Bone marrow (tissue), 2 donors: ENCODE data around the gene ZNF169.
"Not testable (repeated sequence)": the region's sequence is repeated elsewhere in the genome, so short reads cannot be mapped to it uniquely, and the experiment has no call there.

Source experiments
- DNase-seq, 2 donors: peaks; one replicate each; lab custom pipeline; 2025; lab: John Stamatoyannopoulos, UW

Gene ZNF169

DNA sequence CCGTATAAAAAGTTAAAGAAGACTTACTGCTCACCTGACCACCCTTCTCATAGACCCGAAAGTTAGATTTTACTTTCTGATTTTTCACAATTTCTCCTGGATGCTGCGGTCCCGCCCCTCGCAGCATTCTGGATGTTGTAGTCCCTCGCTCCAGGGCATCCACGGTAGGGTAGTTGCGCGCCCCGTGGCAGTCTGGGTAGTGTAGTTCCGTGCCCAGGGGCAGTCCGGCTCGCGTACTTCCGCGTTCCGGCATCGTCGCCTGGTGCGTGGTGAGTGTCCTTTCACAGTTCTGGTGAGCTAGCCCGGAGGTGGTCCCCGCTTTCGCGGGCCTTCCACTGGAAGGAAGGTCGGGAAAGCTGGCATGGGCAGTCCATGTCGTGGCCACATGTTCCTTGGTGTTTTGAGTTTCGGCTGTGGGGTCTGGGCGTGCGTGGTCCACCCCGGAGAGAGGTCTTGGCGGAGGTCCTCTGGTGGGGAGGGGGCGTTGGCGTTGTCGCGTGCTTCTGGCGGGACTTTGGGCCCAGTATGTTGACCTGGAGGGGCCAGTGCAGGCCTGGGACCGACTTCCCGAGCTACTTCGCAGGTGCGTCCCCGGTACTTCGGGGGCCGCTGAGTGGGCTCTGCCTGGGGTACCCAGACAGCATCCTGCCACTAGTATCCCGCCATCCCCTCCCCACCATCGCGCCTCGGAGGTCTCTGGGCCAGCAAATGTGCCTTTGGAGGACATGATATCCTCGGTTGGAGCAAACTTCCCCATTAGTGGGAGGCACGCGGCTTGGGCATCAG is at the start of gene ZNF169:
TSS of gene ZNF169 (plus strand) at position 222 of the 786 bp plus-strand sequence. CDS start 19,515 bp downstream, outside the sequence.
- peak; percentile 60 to 61 for DNase-seq

DNA sequence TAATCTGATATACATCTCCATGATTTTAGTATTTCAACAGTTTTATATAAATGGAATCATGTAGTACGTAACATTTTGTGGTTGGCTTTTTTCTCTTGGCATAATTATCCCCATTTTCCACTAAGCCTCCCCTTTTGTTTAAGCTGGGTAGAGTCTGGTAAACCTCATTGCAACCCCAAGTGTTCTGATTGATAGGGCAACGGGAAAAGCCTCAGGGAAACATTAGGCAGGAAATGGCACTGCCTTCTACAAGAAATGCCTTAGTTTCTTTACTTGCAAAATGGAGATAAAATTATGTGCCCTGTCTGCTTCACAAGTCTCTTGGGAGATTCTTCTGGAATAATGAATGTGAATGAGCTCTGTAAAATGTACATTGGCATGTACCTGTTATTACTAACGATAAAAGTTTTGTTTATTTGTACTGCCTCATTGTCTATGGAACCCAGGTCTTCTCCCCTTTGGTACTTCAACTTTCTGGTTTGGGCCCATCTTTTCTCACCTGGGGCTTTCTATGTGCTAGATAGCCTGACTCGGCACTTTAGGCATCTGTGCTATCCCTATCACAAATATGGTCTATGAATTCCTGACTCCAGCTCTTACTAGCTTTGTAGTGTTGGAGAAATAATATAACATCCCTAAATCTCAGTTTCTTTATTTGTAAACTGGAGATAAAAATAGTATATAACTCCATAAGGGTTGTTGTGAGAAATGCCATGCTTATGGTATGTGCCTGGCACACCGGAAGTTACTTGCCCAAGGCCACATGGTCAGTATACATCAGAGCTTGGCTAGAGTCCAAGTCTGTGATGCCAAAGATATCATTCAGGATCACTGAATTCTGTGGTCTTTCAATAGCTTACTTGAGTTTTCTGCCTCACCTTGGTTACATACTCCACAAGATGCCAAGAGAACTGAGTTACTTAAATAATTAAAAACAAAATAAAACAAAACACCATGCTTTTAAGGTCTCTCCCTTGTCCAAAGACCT is 48.2 kb upstream of the ZNF169 start:
- DNase-seq, result no peak

DNA sequence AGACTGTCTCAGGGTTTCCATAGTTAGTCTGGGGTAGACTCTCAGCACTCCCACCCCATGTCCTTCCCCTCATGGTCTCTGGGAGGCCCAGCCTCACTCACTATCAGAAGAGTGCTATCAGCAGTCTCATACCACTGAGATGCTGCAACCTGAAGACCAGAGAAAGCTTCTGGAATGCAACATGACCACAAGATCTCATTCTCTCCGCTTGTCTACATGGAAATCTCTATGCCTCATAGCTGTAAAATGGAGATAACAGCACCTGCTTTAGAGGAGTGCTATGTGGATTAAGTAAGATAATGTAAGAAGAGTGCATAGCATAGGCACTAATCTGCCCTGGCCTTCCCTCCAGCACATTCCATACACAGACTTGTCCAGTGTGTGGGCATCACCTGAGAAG is 47.0 kb upstream of the ZNF169 start:
- no peak for DNase-seq

DNA sequence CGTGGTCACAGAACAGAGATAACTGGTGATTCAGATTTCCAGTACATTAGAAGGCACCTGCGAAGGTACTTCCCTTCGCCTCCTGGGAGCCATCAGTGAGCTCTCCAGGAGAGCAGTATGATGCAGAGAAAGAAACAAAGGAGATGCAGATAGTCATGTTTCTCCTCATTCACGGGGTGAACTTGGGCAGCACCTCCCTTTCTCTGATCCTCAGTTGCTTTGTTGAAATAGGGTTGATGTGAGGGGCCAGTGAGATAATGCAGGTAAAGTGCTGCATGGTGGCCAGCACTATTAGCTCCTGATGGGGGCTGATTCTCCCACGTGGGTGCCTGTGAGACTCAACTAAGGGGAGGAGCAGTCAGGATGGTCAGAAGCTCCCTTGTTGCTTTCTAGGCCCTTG is 46.6 kb upstream of the ZNF169 start:
- DNase-seq, result no peak

DNA sequence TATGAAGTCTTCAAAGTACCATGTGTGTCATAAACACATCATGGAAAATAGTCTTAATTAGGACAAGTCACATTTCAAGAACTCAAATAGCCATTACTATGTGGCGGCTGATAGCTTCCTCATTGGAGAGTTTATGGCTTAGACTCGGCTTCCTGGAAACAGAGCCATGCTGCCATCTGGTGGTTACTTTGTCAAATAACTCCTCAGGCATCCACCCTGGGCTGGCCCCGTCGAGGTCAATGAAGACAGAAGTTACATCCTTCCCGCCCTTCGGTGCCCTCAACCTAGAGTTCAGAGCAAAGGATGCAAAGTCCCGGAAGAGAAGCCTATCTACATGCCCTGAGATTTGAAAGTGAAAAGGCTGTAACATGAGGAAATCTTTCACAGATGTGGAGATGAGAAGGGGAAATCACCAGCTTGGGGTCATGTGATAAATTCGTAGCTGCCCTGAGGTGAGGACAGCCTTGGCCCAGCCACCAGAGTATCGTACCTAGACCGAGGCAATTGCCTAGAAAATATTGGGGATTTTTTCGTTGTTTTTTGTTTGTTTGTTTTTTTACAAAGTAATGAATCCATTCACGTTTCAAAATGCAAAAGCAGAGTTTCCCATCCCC is 45.5 kb upstream of the ZNF169 start:
- DNase-seq, result peak; percentile 13 to 63

DNA sequence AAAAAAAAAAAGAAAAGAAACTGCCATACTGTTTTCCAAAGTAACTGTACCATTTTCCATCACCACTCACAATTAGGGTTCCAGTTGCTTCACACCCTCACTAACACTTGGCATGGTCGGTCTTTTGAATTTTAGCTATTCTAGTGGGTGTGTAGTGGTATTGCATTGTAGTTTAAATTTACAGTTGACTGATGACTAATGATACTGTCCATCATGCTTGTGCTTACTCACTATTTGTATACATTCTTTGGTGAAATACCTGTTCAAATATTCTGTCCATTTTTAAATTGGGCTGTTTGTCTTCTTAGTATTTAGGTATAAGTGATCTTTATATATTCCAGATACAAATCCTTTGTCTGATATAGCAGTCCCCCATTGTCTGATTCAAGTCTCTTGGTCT is 36.2 kb upstream of the ZNF169 start:
- no peak for DNase-seq

DNA sequence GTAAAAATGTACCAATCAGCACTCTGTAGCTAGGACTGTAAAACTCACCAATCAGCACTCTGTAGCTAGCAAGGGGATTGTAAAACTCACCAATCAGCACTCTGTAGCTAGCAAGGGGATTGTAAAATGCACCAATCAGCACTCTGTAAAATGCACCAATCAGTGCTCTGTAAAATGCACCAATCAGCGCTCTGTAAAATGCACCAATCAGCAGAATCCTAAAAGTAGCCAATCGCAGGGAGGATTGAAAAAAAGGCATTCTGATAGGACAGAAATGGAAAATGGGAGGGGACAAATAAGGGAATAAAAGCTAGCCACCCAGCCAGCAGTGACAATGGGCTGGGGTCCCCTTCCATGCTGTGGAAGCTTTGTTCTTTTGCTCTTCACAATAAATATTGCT is 33.7 kb upstream of the ZNF169 start:
- DNase-seq, result not testable (repeated sequence)

DNA sequence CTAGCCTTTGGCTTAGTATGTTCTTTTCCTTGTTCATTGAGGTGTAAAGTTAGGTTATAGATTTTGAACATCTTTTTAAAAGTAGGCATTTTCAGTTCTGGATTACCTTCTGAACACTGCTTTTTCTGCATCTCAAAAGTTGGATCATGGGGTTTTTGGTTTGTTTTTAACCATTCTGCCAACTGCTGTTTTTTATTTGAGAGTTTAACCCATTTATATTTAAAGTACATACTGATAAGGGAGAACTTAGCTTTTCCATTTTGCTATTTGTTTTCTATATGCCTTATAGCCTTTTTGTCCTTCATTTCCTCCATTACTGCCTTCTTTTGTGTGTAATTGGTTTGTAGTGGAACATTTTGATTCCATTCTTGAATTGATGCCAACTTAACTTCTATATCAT is 30.5 kb upstream of the ZNF169 start:
- DNase-seq, result no peak

DNA sequence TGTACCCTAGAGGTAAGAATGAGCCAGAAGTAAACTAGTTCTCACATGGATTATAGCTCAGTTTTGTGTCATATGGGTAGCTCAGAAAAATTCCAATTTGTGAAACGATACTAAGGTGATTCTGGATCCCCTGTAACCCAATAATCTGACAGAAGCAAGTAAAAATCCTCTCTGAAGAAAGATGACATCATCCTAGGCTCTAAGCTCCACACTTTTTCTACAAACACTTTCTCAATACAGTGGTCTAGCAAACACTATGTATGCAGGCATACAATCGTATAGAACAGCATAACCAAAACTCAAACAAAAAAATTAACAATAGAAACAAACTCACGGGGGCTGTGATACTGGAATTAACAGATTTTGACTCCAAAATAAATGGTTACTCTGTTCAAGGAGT is 26.7 kb upstream of the ZNF169 start:
- DNase-seq, result no peak

DNA sequence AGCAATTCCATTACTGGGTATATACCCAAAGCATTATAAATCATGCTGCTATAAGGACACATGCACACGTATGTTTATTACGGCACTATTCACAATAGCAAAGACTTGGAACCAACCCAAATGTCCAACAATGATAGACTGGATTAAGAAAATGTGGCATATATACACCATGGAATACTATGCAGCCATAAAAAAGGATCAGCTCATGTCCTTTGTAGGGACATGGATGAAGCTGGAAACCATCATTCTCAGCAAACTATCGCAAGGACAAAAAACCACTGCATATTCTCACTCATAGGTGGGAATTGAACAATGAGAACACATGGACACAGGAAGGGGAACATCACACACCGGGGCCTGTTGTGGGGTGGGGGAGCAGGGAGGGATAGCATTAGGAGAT is 18.0 kb upstream of the ZNF169 start:
- not testable (repeated sequence) for DNase-seq

DNA sequence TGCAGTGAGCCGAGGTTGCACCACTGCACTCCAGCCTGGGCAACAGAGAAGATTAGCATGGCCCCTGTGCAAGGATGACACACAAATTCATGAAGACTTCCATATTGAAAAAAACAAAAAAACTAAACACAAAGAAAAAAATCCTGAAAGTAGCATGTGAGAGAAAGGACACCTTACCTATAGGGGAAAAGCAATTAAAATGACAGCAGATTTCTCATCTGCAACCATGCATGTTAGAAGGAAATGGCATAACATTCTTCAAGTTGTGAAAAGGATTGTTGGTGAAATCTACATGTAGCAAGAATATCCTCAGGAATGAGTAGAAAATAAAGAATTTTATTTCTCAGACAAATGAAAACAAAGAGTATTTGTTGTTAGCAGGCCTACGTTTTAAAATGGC is 13.4 kb upstream of the ZNF169 start:
- no peak for DNase-seq

DNA sequence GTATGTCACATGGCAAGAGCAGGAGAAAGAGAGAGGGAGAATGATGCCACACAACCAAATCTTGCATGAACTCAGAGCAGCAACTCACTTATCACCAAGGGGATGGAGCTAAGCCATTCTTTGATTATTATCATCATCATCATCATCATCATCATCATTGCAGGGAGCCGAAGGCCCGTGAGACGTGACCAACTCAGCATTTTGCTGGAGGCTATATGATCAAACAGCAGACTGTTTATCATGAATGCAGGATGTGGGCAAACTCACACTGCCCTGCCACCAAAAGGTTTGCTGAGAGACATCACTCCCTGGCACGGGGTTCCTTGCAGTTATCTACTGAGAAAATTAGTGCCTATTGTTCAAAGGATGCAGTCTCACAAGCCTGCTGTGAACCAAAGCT is 8.6 kb upstream of the ZNF169 start:
- DNase-seq, result no peak

DNA sequence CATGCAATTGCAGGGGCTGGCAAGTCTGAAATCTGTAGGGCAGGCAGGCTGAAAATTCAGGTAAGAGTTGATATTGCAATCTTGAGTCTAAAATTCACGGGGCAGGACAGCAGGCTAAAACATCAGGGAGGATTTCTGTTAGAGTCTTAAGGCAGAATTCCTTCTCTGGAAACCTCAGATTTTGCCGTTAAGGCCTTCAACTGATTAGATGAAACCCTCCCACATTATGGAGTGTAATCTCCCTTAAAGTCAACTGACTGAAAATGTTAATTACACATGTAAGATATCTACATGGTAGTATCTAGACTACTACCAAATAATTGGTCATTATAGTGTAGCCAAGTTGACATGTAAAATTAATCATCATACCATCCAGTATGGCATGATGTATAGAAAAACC is 3.1 kb upstream of the ZNF169 start:
- no peak for DNase-seq

DNA sequence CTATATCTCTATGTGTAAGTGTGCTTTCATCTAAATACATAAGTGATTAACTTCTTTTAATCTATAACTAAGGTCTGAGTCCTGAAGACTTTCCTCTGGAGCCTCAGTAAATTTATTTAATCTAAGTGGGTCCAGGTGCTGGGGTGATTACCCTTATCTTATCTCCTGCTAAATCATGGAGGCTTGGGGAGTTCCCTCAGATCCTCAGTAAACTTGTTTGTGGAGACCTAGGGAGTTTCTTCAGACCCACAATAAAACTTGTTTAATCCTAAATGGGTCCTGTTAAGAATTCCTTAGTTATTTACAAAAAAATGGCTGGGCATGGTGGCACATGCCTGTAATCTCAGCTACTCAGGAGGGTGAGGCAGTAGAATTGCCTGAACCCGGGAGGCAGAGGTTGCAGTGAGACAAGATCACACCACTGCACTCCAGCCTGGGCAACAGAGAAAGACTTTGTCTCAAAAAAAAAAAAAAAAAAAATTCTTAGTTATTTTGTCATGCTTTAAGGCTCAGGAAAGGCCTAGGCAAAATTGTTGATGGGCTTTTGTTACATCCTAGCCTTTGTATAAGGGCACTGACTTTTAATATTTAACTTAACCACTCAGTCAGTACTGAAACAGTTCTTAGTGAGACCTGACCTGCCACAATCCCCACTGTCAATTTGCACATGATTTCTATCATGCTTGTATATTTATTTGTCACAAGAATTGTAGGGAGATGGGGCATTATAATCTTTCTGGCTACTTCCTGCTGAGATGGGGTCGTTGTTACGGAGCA is 6.7 kb downstream of the ZNF169 start:
- not testable (repeated sequence) for DNase-seq

DNA sequence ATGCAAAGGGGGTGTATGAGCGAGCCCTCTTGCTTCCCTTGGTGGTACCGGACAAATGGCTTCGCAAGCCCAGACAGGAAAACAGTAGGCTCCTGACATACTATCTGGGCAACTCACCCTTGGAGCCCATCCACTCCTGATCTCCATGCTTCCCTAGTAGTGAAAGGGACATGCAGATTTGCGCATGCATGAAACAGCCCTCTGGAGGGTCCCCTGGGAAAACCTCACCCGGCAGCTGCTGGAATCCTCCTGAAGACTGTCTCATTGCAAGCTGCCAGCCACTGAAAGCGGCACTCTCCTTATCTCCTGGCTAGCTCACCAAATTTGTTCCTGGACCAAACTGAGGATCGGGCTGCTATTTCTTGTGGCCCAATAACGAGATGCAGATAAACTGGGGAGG is 10.2 kb downstream of the ZNF169 start:
- no peak for DNase-seq

DNA sequence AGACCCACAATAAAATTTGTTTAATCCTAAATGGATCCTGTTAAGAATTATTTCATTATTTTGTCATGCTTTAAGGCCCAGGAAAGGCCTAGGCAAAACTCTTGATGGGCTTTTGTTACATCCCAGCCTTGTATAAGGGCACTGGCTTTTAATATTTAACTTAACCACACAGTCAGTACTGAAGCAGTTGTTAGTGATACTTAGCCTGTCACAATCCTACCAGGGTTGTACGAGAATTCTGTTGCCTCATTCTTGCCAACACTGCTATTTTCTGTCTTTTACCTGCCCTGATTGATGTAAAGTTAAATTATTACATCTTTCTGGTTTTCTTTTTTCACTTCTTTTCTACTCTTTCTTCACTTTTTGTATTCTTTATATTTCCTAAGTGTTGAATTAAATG is 10.9 kb downstream of the ZNF169 start:
- no peak for DNase-seq

DNA sequence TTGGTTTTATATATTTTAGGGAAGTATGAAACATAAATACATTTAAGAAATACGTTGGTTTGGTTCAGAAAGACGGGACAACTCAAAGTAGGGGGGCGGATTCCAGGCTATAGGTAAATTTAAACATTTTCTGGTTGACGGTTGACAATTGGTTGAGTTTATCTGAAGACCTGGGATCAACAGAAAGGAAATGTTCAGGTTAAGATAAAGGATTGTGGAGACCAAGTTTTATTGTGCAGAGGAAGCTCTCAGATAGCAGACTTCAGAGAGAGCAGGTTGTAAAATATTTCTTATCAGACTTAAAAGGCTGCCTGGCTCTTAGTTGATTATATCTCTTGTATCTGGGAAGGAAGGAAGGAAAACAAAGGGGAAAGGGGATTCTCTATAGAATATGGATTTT is 17.9 kb downstream of the ZNF169 start:
- not testable (repeated sequence) for DNase-seq

DNA sequence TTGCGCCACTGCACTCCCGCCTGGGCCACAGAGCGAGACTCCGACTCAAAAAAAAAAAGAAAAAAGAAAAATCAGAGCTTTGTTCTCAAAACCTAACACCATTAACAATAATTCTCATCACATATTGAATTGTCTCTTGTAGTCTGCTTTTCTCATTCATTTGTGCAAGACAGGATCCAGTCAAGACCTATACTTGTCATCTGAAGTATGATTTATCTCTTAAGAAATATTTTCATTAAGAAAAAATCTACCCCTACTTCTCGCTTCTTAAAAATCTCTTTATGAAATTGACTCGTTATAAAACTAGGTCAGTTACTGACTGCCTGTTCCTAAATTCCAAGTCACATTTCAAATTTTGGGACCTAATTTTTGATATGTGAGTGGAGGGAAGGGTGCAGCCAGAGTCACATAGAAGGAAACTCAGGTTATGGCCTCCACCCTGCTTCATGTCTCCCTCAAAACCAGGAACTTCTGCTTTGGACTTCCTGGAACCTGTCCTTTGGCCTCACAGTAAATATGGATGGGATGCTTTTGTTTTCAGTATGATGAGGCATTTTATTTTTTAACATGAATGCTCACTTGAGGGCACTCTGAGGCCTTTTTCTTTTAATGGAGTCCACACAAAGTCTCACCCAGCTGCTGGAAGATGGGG is 18.9 kb downstream of the ZNF169 start:
- DNase-seq, result no peak

DNA sequence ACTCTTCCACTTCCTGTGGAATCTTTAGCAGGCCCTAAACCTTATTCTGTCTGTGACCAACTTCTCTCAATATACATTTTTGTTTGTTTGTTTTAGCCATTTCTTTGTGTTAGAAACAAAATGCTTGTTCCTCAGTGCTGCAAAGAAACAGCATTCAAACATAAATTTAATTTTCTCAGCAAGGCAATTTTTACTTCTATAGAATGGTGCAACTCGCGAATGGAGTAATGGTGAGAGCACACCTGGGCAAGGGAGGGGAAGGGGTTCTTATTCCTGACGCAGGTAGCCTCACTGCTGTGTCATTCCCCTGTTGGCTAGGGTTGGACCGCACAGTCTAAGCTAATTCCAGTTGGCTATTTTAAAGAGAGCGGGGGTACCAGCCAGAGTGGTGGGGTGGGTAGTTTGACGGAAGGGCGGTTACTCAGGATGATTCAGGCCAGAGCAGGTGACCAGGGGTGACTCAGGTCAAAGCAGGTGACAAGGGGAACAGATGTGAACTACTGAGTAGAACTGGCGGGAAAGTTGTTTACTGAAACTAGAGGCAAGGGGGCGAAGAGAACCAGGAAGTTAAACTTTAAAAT is 21.4 kb downstream of the ZNF169 start:
- no peak for DNase-seq

DNA sequence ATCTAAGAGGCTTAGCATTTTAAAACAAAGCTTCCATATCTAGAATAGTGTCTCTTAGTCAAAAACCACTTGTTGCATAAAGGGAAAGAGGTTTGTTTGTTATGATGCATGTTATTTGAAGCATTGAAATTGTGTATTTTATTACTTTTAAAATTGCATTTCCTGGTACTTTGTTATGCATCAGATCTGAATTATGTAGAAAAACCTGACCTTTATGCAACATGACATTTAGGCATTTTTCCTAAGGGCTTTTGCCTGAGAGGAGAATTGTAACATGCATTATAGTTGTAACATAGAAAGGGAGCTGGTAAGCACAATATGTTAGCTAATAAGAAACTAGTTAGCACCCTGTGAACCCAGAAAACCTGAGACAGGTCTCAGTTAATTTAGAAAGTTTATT is 22.0 kb downstream of the ZNF169 start:
- no peak for DNase-seq

DNA sequence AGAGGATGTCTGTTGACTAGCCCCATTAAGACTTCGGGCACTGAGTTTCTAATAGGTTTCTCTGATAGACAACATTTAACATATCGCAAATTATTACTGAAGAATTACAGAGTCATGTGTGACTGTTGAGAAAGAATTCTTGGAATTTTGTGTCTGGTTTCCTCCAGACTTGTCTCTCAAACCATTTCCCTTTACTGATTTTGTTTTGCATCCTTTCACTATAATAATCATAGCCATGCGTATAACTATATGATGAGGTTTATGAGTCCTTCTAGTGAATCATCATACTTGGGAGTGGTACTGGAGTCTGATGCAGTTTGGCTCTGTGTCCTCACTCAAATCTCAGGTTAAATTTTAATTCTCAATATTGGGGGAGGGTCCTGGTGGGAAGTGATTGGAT is 27.0 kb downstream of the ZNF169 start:
- DNase-seq, result no peak
